ENCODE measurements around the gene TMEM98. TPM values are rescaled to one million over a fixed set of nuclear protein-coding genes. Genes with fewer than 3 reads are reported as not detected.

Gene TMEM98
- total RNA-seq, 1 donor from 2014 or later, result not detected

DNA sequence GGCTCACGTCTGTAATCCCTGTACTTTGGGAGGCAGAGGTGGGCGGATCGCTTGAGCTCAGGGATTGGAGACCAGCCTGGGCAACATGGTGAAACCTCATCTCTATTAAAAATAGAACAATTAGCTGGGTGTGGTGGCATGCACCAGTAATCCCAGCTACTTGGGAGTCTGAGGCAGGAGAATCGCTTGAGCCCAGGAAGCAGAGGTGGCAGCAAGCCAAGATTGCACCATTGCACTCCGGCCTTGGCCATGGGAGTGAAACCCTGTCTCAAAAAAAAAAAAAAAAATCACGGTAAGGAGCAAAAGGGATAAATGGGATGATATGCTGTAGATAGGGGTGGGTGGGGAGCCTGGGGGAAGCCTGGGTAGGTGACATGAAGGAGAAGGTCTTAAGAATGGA lies 20.4 kb upstream of the TMEM98 start:
- ATAC-seq (ENCODE audit: low read depth) (no peak), DNase-seq (no peak)
- Mint-ChIP-seq H3K27me3 (peaks cover 23% of the 10 kb centered on the region), H3K4me3 (no peak overlapping the region), H3K27ac (no peak overlapping the region), H3K4me1 (no peaks in the 10 kb centered on the region), H3K9me3 (no peaks in the 10 kb centered on the region), H3K36me3 (ENCODE audit: low read depth) (no peaks in the 10 kb centered on the region)
- intact Hi-C loops (cut with micrococcal nuclease), result no loop called here
- CTCF ChIA-PET, result interaction anchor here (1.2 to 6.8 kb wide), 3 partner anchors 30 to 248 kb away, joined by 3 to 77 read pairs (median 9); partner anchors contain the start of gene MYO1D
- POLR2A ChIA-PET, result interaction anchor here (1.0 kb wide), 1 partner anchor 124 kb away, joined by 3 read pairs; no protein-coding TSS in a partner anchor
- TF ChIP-seq, protein P1, sequence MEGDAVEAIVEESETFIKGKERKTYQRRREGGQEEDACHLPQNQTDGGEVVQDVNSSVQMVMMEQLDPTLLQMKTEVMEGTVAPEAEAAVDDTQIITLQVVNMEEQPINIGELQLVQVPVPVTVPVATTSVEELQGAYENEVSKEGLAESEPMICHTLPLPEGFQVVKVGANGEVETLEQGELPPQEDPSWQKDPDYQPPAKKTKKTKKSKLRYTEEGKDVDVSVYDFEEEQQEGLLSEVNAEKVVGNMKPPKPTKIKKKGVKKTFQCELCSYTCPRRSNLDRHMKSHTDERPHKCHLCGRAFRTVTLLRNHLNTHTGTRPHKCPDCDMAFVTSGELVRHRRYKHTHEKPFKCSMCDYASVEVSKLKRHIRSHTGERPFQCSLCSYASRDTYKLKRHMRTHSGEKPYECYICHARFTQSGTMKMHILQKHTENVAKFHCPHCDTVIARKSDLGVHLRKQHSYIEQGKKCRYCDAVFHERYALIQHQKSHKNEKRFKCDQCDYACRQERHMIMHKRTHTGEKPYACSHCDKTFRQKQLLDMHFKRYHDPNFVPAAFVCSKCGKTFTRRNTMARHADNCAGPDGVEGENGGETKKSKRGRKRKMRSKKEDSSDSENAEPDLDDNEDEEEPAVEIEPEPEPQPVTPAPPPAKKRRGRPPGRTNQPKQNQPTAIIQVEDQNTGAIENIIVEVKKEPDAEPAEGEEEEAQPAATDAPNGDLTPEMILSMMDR (IDR thresholded peaks at IDR 0.05), result no peak

DNA sequence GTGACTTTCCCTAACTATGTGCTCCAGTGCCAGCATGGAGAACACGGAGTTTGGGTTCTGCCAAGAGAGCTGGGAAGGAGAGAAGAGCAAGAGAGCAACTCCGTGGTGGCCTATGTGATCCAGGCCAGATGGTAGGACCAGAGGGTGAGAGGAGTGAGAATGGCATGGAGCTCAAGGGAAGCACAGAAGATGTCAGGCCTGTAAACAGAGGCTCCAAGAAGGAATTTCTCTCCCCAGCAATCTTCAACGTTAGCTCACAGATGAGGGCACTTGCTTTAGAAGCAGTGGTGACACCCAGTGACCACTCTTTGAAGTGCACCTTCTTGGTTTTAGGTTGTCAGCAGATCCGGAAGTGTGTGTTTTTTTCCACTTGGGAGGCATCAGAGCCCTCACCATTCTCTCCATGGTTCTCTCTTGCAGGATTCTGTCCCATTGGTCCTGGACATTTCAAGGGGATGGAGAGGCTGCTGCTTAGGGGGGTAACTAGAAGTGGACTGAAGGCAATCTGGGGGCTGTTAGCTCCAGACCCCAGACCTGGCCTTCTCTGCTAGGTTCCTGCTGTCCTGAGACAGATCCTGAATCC lies 18.1 kb upstream of the TMEM98 start:
- POLR2A ChIA-PET, result interaction anchor here (2.0 kb wide), 1 partner anchor 33 kb away, joined by 11 read pairs; the partner anchor contains the start of gene MYO1D
- H3K36me3 Mint-ChIP-seq (ENCODE audit: low read depth), result no peaks in the 10 kb centered on the region
- no peak overlapping the region for H3K27ac Mint-ChIP-seq
- ATAC-seq (ENCODE audit: low read depth), result peak; percentile 91
- CTCF ChIA-PET, result interaction anchor here (0.5 to 6.8 kb wide), 16 partner anchors 9 to 250 kb away, joined by 3 to 77 read pairs (median 4); partner anchors contain the start of gene MYO1D
- peak; percentile 22 for DNase-seq
- no peaks in the 10 kb centered on the region for H3K4me1 Mint-ChIP-seq
- H3K4me3 Mint-ChIP-seq, result no peak overlapping the region
- H3K27me3 Mint-ChIP-seq, result peaks cover 12% of the 10 kb centered on the region
- TF ChIP-seq, protein P1 (IDR thresholded peaks at IDR 0.05), result no peak
- intact Hi-C loops (cut with micrococcal nuclease), result loop anchor here (1.0 kb wide), 2 partner anchors 33 to 127 kb away; partner anchors contain the start of gene MYO1D
- H3K9me3 Mint-ChIP-seq, result no peaks in the 10 kb centered on the region

GRCh38 chr17:32910769-32911168 lies 17.2 kb upstream of the TMEM98 start:
- ChIA-PET CTCF (interaction anchor here (1.3 to 6.8 kb wide), 5 partner anchors 8 to 130 kb away, joined by 3 to 77 read pairs (median 4); partner anchors contain the start of gene MYO1D), POLR2A (interaction anchor here (2.0 kb wide), 1 partner anchor 34 kb away, joined by 11 read pairs; the partner anchor contains the start of gene MYO1D)
- Mint-ChIP-seq H3K4me3 (no peak overlapping the region), H3K27ac (no peak overlapping the region), H3K9me3 (no peaks in the 10 kb centered on the region), H3K36me3 (ENCODE audit: low read depth) (no peaks in the 10 kb centered on the region), H3K27me3 (peaks cover 7% of the 10 kb centered on the region), H3K4me1 (no peaks in the 10 kb centered on the region)
- intact Hi-C loops (cut with micrococcal nuclease), result loop anchor here (1.0 kb wide), 2 partner anchors 33 to 127 kb away; partner anchors contain the start of gene MYO1D
- TF ChIP-seq, protein P1 (IDR thresholded peaks at IDR 0.05), result no peak
- no peak for DNase-seq
- ATAC-seq (ENCODE audit: low read depth), result no peak

- CTCF ChIA-PET, result interaction anchor here (4.3 to 6.8 kb wide), 2 partner anchors 36 to 131 kb away, joined by 50 to 77 read pairs; partner anchors contain the start of gene MYO1D
- H3K4me1 Mint-ChIP-seq, result no peaks in the 10 kb centered on the region
Measured at GRCh38 chr17:32912218-32912897, 15.6 kb upstream of the TMEM98 start.

More at GRCh38 chr17:32912218-32912897, 15.6 kb upstream of the TMEM98 start:
- no peak for ATAC-seq (ENCODE audit: low read depth)
- Mint-ChIP-seq H3K9me3 (no peaks in the 10 kb centered on the region), H3K4me3 (no peak overlapping the region), H3K36me3 (ENCODE audit: low read depth) (no peaks in the 10 kb centered on the region), H3K27me3 (no peaks in the 10 kb centered on the region), H3K27ac (no peak overlapping the region)
- POLR2A ChIA-PET, result no interaction called here
- no peak for DNase-seq
- intact Hi-C loops (cut with micrococcal nuclease), result no loop called here
- TF ChIP-seq, protein P1 (IDR thresholded peaks at IDR 0.05), result no peak

All from activated B cell treated with CpG ODN at 0.5 μM for 24 hours (primary cell).